Astrocyte (in vitro differentiated cells and primary cell): Measurements from ENCODE around the gene FAM24A. TPM values are rescaled to one million over a fixed set of nuclear protein-coding genes. Genes with fewer than 3 reads are reported as not detected.

Experiments used
- DNase-seq: peaks from one replicate; pipeline ENCODE4 v3.0.0-alpha.2; 2010; ENCODE audit warnings: low read depth
- FAIRE-seq: peaks from 2 replicates; lab custom pipeline; 2011; peaks lifted over from hg19 to GRCh38; lab: Jason Lieb, UNC
- H2AFZ ChIP-seq: 2 replicates; pipeline ENCODE4 v1.6.0; 2012; ENCODE audit warnings: low read depth, low read length, inconsistent platforms
- H3K27ac ChIP-seq: 2 replicates; pipeline ENCODE4 v1.5.1; 2011; ENCODE audit warnings: low read depth, low read length, inconsistent platforms
- H3K27me3 ChIP-seq: 2 replicates; pipeline ENCODE4 v1.6.0; 2011; ENCODE audit warnings: low read length, inconsistent platforms; ENCODE audit not compliant: insufficient read depth
- H3K36me3 ChIP-seq: 2 replicates; pipeline ENCODE4 v1.5.1; 2011; ENCODE audit warnings: low read length, inconsistent platforms; ENCODE audit not compliant: insufficient read depth
- H3K4me1 ChIP-seq: 2 replicates; pipeline ENCODE4 v1.5.1; 2011; ENCODE audit warnings: low read length, inconsistent platforms; ENCODE audit not compliant: insufficient read depth
- H3K4me2 ChIP-seq: 2 replicates; pipeline ENCODE4 v1.6.0; 2012; ENCODE audit warnings: low read length, inconsistent platforms
- H3K4me3 ChIP-seq: 2 replicates; pipeline ENCODE4 v1.5.1; 2011; ENCODE audit warnings: low read depth, mild to moderate bottlenecking, low read length, inconsistent platforms; ENCODE audit not compliant: insufficient read depth
- H3K79me2 ChIP-seq: 2 replicates; pipeline ENCODE4 v1.6.0; 2012; ENCODE audit warnings: mild to moderate bottlenecking, low read length, inconsistent platforms; ENCODE audit not compliant: insufficient read depth
- H3K9ac ChIP-seq: 2 replicates; pipeline ENCODE4 v1.6.0; 2012; ENCODE audit warnings: mild to moderate bottlenecking, low read length, inconsistent platforms
- H3K9me3 ChIP-seq: 2 replicates; pipeline ENCODE4 v1.5.1; 2012; ENCODE audit warnings: low read depth, mild to moderate bottlenecking, low read length, inconsistent platforms; ENCODE audit not compliant: insufficient read depth
- H4K20me1 ChIP-seq: 2 replicates; pipeline ENCODE4 v1.6.0; 2012; ENCODE audit warnings: low read length, inconsistent platforms; ENCODE audit not compliant: insufficient read depth
- H3K27ac Mint-ChIP-seq: one replicate; pipeline ENCODE4 v1.8.0; 2021; ENCODE audit warnings: mild to moderate bottlenecking, mixed read lengths; ENCODE audit not compliant: unreplicated experiment
- H3K27me3 Mint-ChIP-seq: one replicate; pipeline ENCODE4 v1.8.0; 2021; ENCODE audit warnings: low read depth, mixed read lengths; ENCODE audit not compliant: unreplicated experiment
- H3K36me3 Mint-ChIP-seq: one replicate; pipeline ENCODE4 v1.8.0; 2021; ENCODE audit warnings: low read depth, mixed read lengths; ENCODE audit not compliant: unreplicated experiment
- H3K4me1 Mint-ChIP-seq: one replicate; pipeline ENCODE4 v1.8.0; 2021; ENCODE audit warnings: low read depth, mixed read lengths; ENCODE audit not compliant: unreplicated experiment
- H3K4me3 Mint-ChIP-seq: one replicate; pipeline ENCODE4 v1.8.0; 2021; ENCODE audit warnings: mild to moderate bottlenecking, moderate library complexity, mixed read lengths; ENCODE audit not compliant: unreplicated experiment
- H3K9me3 Mint-ChIP-seq: one replicate; pipeline ENCODE4 v1.8.0; 2021; ENCODE audit warnings: mild to moderate bottlenecking, mixed read lengths; ENCODE audit not compliant: unreplicated experiment
- EZH2 ChIP-seq: IDR thresholded peaks from 2 replicates; pipeline ENCODE4 v1.6.1; 2012; ENCODE audit warnings: mild to moderate bottlenecking, low read length, inconsistent platforms; ENCODE audit not compliant: insufficient read depth
- total RNA-seq: library from RNA; stranded (reverse); gene quantifications from 2 replicates; pipeline ENCODE4 v1.2.1, GENCODE V29; 2021
- TF ChIP-seq, protein P1 (sequence below): IDR thresholded peaks from 2 replicates; pipeline ENCODE4 v1.5.1; 2011; ENCODE audit warnings: low read depth, mild to moderate bottlenecking, inconsistent platforms, low read length, moderate library complexity; ENCODE audit not compliant: insufficient read depth

The FAM24A gene
- total RNA-seq, 1 donor from 2014 or later, result not detected

DNA sequence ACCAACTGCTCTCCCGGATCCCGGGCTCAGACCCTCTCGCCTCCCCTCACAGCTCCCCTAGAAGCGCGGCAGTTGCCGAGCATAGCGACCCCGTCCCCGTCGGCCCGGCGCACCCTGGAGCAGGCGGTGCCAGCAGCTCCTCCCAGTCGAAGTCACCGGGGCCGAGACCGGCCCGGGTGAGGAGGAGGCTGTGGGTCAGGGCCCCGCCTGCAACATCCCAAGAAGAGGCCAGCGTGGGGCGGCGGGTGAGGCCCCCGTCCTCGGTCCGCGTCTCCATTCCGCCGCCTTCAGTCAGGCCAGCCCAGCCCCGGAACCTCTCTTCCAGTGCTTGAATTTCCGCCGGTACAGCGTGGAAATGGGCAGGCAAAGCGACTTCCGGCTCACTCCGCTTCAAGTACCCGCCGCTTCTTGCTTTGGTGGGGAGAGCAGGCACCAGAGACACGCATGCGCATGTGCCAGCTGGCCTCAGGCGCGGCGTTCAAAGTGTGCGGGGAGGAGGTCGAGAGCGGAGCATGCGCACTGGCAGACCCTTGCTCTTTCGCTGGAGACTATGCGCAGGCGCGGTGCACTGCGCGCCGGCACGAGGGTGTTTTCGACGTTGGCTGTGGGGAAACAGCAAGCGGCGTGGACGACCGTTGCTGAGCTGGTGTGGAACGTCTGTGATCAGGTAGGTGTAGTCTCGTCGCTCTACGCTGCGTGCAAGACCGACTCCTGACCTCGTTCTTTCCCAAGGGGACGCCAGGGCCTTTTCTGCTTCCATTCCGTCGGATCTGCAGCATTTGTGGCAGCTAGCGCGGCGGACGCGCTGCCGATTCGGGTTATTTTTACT, 43.7 kb downstream of the FAM24A start, which contains the start of gene C10orf88:
Gene C10orf88, minus strand, starts transcription at position 326 of the 829 bp plus-strand sequence. Its CDS starts 49 bp downstream, at position 277.
- H3K27ac ChIP-seq, result peak within 1 kb of the TSS; percentile 64
- peak; percentile 96 for DNase-seq

DNA sequence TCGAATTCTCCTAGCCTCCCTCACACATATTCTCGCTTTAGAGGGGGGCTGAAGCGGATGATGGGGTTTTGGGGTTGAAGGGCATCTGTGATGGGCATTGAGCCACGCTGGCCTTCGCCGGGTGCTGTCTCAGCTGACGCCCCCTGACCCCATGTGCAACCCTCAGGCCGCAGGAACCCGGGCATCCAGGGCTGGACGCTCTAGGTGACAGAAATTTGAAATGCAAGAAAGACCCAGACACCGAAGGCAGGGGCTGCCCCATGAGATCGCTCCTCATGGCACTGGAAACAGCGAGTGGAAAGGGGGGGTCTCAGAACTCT, 44.3 kb downstream of the FAM24A start:
- Mint-ChIP-seq H3K4me1 (peaks cover 6% of the 10 kb centered on the region), H3K36me3 (peaks cover 2% of the 10 kb centered on the region), H3K4me3 (peak overlapping the region; percentile 80), H3K27ac (no peak overlapping the region), H3K27me3 (no peaks in the 10 kb centered on the region), H3K9me3 (peaks cover 8% of the 10 kb centered on the region)
- Histone ChIP-seq H2AFZ (peak overlapping the region; percentile 100), H3K9me3 (peaks cover 7% of the 10 kb centered on the region), H4K20me1 (peaks cover 4% of the 10 kb centered on the region), H3K36me3 (no peaks in the 10 kb centered on the region), H3K27me3 (no peaks in the 10 kb centered on the region), H3K4me3 (peak overlapping the region; percentile 74), H3K4me1 (peaks cover 8% of the 10 kb centered on the region), H3K9ac (no peak overlapping the region), H3K27ac (no peak overlapping the region), H3K79me2 (peaks cover 16% of the 10 kb centered on the region), H3K4me2 (peak overlapping the region; percentile 99)
- no peak for TF ChIP-seq EZH2
- TF ChIP-seq, protein P1, sequence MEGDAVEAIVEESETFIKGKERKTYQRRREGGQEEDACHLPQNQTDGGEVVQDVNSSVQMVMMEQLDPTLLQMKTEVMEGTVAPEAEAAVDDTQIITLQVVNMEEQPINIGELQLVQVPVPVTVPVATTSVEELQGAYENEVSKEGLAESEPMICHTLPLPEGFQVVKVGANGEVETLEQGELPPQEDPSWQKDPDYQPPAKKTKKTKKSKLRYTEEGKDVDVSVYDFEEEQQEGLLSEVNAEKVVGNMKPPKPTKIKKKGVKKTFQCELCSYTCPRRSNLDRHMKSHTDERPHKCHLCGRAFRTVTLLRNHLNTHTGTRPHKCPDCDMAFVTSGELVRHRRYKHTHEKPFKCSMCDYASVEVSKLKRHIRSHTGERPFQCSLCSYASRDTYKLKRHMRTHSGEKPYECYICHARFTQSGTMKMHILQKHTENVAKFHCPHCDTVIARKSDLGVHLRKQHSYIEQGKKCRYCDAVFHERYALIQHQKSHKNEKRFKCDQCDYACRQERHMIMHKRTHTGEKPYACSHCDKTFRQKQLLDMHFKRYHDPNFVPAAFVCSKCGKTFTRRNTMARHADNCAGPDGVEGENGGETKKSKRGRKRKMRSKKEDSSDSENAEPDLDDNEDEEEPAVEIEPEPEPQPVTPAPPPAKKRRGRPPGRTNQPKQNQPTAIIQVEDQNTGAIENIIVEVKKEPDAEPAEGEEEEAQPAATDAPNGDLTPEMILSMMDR, result no peak
- no peak for DNase-seq
- FAIRE-seq, result no peak

More for the DNA sequence above, 43.7 kb downstream of the FAM24A start, which contains the start of gene C10orf88:
- no peaks in the 10 kb centered on the region for H3K27me3 ChIP-seq
- peak within 1 kb of the TSS; percentile 100 for H2AFZ ChIP-seq
- FAIRE-seq, result no peak
- peaks cover 8% of the 10 kb centered on the region for H3K9me3 Mint-ChIP-seq
- H4K20me1 ChIP-seq, result peaks cover 4% of the 10 kb centered on the region
- H3K9ac ChIP-seq, result peak within 1 kb of the TSS; percentile 88
- TF ChIP-seq EZH2, result no peak
- TF ChIP-seq, protein P1, result no peak
- H3K27me3 Mint-ChIP-seq, result no peaks in the 10 kb centered on the region
- H3K36me3 Mint-ChIP-seq, result peaks cover 2% of the 10 kb centered on the region
- peaks cover 9% of the 10 kb centered on the region for H3K4me1 Mint-ChIP-seq
- peaks cover 7% of the 10 kb centered on the region for H3K9me3 ChIP-seq
- peak within 1 kb of the TSS; percentile 29 for H3K27ac Mint-ChIP-seq
- peaks cover 16% of the 10 kb centered on the region for H3K79me2 ChIP-seq
- peaks cover 8% of the 10 kb centered on the region for H3K4me1 ChIP-seq
- H3K4me2 ChIP-seq, result peak within 1 kb of the TSS; percentile 99
- H3K36me3 ChIP-seq, result no peaks in the 10 kb centered on the region
- H3K4me3 Mint-ChIP-seq, result peak within 1 kb of the TSS; percentile 80
- peak within 1 kb of the TSS; percentile 74 for H3K4me3 ChIP-seq

GRCh38 chr10:122955892-122956291, 45.5 kb downstream of the FAM24A start:
- FAIRE-seq (no peak), DNase-seq (no peak)
- Histone ChIP-seq H3K79me2 (peaks cover 16% of the 10 kb centered on the region), H3K27ac (no peak overlapping the region), H3K4me3 (no peak overlapping the region), H3K9me3 (peaks cover 7% of the 10 kb centered on the region), H3K36me3 (no peaks in the 10 kb centered on the region), H4K20me1 (no peaks in the 10 kb centered on the region), H3K4me2 (no peak overlapping the region), H3K9ac (no peak overlapping the region), H3K4me1 (peaks cover 8% of the 10 kb centered on the region), H2AFZ (no peak overlapping the region), H3K27me3 (no peaks in the 10 kb centered on the region)
- no peak for TF ChIP-seq EZH2
- TF ChIP-seq, protein P1, result no peak
- Mint-ChIP-seq H3K4me1 (peaks cover 6% of the 10 kb centered on the region), H3K27ac (no peak overlapping the region), H3K36me3 (peaks cover 2% of the 10 kb centered on the region), H3K27me3 (no peaks in the 10 kb centered on the region), H3K4me3 (no peak overlapping the region), H3K9me3 (peaks cover 8% of the 10 kb centered on the region)
